SH-SY5Y (cell line): ENCODE data around the gene TGFBR3L.

Experiments used
- GATA2 ChIP-seq: IDR thresholded peaks from 2 replicates; pipeline ENCODE4 v1.6.1; 2011; ENCODE audit warnings: mild to moderate bottlenecking, low read depth, low read length
- GATA3 ChIP-seq: IDR thresholded peaks from 2 replicates; pipeline ENCODE4 v1.6.1; 2011; ENCODE audit warnings: low read depth, mild to moderate bottlenecking, low read length, moderate library complexity

- TF ChIP-seq GATA3 (no peak), GATA2 (no peak)
Observed at GRCh38 chr19:7968008-7968795, 53.6 kb downstream of the TGFBR3L start.
